ENCODE results near the gene RGCC.

The RGCC gene

DNA sequence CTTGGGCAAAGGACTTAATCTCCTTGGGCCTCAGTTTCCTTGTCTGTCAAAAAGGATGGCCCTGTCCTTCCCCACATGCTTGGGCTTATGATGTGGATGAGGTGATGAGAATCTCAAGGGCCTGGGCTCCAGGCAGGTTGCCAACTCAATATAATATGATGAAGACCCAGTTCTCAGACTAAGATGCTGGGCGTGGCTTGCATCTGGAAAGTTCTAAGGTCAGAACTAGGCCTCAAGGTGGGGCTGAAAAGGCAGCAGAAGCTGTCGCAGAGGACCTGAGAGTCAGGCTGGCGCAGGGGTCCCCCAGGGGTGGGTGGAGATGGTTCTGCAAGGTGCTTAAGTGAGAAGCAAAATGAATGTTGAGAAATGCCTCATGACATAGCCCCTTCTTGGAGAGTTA is 58.8 kb downstream of the RGCC start:
- DNase-seq (ENCODE audit: low read depth), result no peak

- DNase-seq (ENCODE audit: low read depth), result no peak
These were observed 59.4 kb downstream of the RGCC start for GRCh38 chr13:41516760-41517159.

GRCh38 chr13:41520016-41520659 is 62.8 kb downstream of the RGCC start:
- no peak for DNase-seq (ENCODE audit: low read depth)
